T-cell (primary cell): Measurements from ENCODE around the gene SOX10. TPM values are rescaled to one million over a fixed set of nuclear protein-coding genes. Genes with fewer than 3 reads are reported as not detected.

ENCODE experiments used
- ATAC-seq, 4 experiments: fragments of 200-7000 bp in 3 of 4; fragments of 150-1000 bp in 1 of 4; cut with Tn5 transposase; replicated peaks in 1 of 4; 1 replicate in 3 of 4; 2 replicates in 1 of 4; pipeline ENCODE4 v1.10.0; 2021; ENCODE audit warnings: moderate library complexity in 3 of 4, mild to moderate bottlenecking in 2 of 4, moderate number of reproducible peaks in 1 of 4
- CTCF ChIA-PET, 2 donors: fragments of 300-600 bp; sonication (Branson Sonifier 250); formaldehyde crosslinking; loops; one replicate each; lab custom pipeline; 2022; ENCODE audit warnings: antibody characterized with exemption in 2 of 2; lab: Charles Lee
- POLR2A ChIA-PET, 2 donors: fragments of 300-600 bp; sonication (Branson Sonifier 250); formaldehyde crosslinking; loops; one replicate each; lab custom pipeline; 2022; ENCODE audit warnings: antibody characterized with exemption in 2 of 2; lab: Charles Lee
- DNase-seq, 35 experiments: peaks; one replicate each; pipeline versions ENCODE4 v3.0.0 to v3.0.0-alpha.2; 2013 to 2023
- H3K27ac ChIP-seq: one replicate; pipeline ENCODE4 v1.5.1; 2013; ENCODE audit warnings: low read length
- H3K27me3 ChIP-seq, 2 experiments: replicated peaks in 1 of 2; 1 replicate in 1 of 2; 2 replicates in 1 of 2; pipeline versions ENCODE4 v1.6.1 to v1.7.0; 2013; ENCODE audit warnings: low read length in 1 of 2, mixed read lengths in 1 of 2; ENCODE audit not compliant: control insufficient read depth in 2 of 2, insufficient read depth in 2 of 2; ENCODE audit errors: extremely low read depth in 1 of 2
- H3K36me3 ChIP-seq, 2 donors: 1 replicate in 1 of 2; 2 replicates in 1 of 2; pipeline versions ENCODE4 v1.6.1 to v1.7.0; 2013; ENCODE audit warnings: low read length in 1 of 2; ENCODE audit not compliant: control insufficient read depth in 2 of 2, insufficient read depth in 1 of 2; ENCODE audit errors: extremely low read depth in 1 of 2
- H3K4me1 ChIP-seq, 2 experiments: 1 replicate in 1 of 2; 2 replicates in 1 of 2; pipeline versions ENCODE4 v1.6.1 to v1.7.0; 2013; ENCODE audit warnings: low read length in 2 of 2, mixed read lengths in 1 of 2; ENCODE audit not compliant: insufficient read depth in 2 of 2, control insufficient read depth in 1 of 2; ENCODE audit errors: extremely low read depth in 1 of 2
- H3K4me3 ChIP-seq, 2 donors: 1 replicate in 1 of 2; 2 replicates in 1 of 2; pipeline versions ENCODE4 v1.5.1 to v1.7.0; 2013; ENCODE audit warnings: mild to moderate bottlenecking in 2 of 2, low read length in 1 of 2, moderate library complexity in 1 of 2; ENCODE audit not compliant: control insufficient read depth in 1 of 2; ENCODE audit errors: extremely low read depth in 1 of 2
- H3K9me3 ChIP-seq: 2 replicates; pipeline ENCODE4 v1.7.0; 2013
- H3K27ac Mint-ChIP-seq, 2 donors: one replicate each; pipeline ENCODE4 v1.8.0; 2020 to 2021; ENCODE audit warnings: mild to moderate bottlenecking in 2 of 2, mixed read lengths in 2 of 2
- H3K27me3 Mint-ChIP-seq, 2 donors: one replicate each; pipeline ENCODE4 v1.8.0; 2021 to 2022; ENCODE audit warnings: mixed read lengths in 2 of 2
- H3K36me3 Mint-ChIP-seq: one replicate; pipeline ENCODE4 v1.8.0; 2021; ENCODE audit warnings: mixed read lengths
- H3K4me1 Mint-ChIP-seq, 3 donors: one replicate each; pipeline ENCODE4 v1.8.0; 2020 to 2022; ENCODE audit warnings: mixed read lengths in 3 of 3, mild to moderate bottlenecking in 1 of 3
- H3K4me3 Mint-ChIP-seq, 3 donors: one replicate each; pipeline ENCODE4 v1.8.0; 2020 to 2022; ENCODE audit warnings: mild to moderate bottlenecking in 3 of 3, mixed read lengths in 3 of 3, moderate library complexity in 3 of 3
- H3K9me3 Mint-ChIP-seq, 3 donors: one replicate each; pipeline ENCODE4 v1.8.0; 2020 to 2022; ENCODE audit warnings: mixed read lengths in 3 of 3
- WGBS: methylation state at CpG from one replicate; pipeline ENCODE4 v1.1.5; 2013; ENCODE audit warnings: missing lambda C conversion rate; ENCODE audit not compliant: insufficient coverage; 5-methylcytosine and 5-hydroxymethylcytosine counted together
- total RNA-seq, 35 experiments: library from RNA in 6 of 35; stranded (reverse) in 6 of 35; fragments of 120-200 nt in 1 of 35; gene quantifications; one replicate each; pipeline versions ENCODE4 v1.2.1 to v1.2.4 and lab custom pipeline; 2013 to 2026

Gene SOX10
- total RNA-seq, 5 donors from 2014 or later (not counting 1 experiment from before 2014, with no cell fraction given) = not detected

- H3K9me3 Mint-ChIP-seq = no peaks in the 10 kb centered on the region
- H3K4me1 ChIP-seq = peaks cover 2 to 77% of the 10 kb centered on the region in 2 experiments
- H3K4me1 Mint-ChIP-seq = peaks cover 7 to 29% (median 23%) of the 10 kb centered on the region in 3 donors
- no peak overlapping the region for H3K4me3 ChIP-seq
- peak overlapping the region; percentile 52 for H3K27ac ChIP-seq
- H3K36me3 Mint-ChIP-seq = peaks cover 7% of the 10 kb centered on the region
- H3K36me3 ChIP-seq = no peaks in the 10 kb centered on the region
- ChIA-PET POLR2A (no interaction called here), CTCF (no interaction called here)
- DNase-seq (no peak), ATAC-seq (no peak)
- H3K9me3 ChIP-seq = no peaks in the 10 kb centered on the region
- no peak overlapping the region for H3K4me3 Mint-ChIP-seq
- no CpG with 5 or more reads among the region's 4 CpGs for WGBS
- H3K27me3 ChIP-seq = no peaks in the 10 kb centered on the region
- no peaks in the 10 kb centered on the region for H3K27me3 Mint-ChIP-seq
- H3K27ac Mint-ChIP-seq = peak overlapping the region; percentile 34 to 65
These were observed 11.1 kb upstream of the SOX10 start for GRCh38 chr22:37995460-37995859.

GRCh38 chr22:37994982-37995381 lies 10.6 kb upstream of the SOX10 start:
- Mint-ChIP-seq H3K27me3 (no peaks in the 10 kb centered on the region), H3K4me3 (no peak overlapping the region), H3K27ac (peak overlapping the region; percentile 34 to 65), H3K4me1 (peaks cover 7 to 29% (median 23%) of the 10 kb centered on the region in 3 donors), H3K36me3 (peaks cover 7% of the 10 kb centered on the region), H3K9me3 (no peaks in the 10 kb centered on the region)
- Histone ChIP-seq H3K4me3 (no peak overlapping the region), H3K36me3 (no peaks in the 10 kb centered on the region), H3K4me1 (peaks cover 2 to 73% of the 10 kb centered on the region in 2 experiments), H3K27me3 (no peaks in the 10 kb centered on the region), H3K9me3 (no peaks in the 10 kb centered on the region), H3K27ac (peak overlapping the region; percentile 52)
- ChIA-PET POLR2A (no interaction called here), CTCF (no interaction called here)
- DNase-seq (no peak), ATAC-seq (no peak)
- 89% methylated on average over 4 of the region's 6 CpGs for WGBS

- WGBS = 53% methylated on average over 3 of the region's 6 CpGs
- H3K36me3 ChIP-seq = no peaks in the 10 kb centered on the region
- H3K4me3 Mint-ChIP-seq = no peak overlapping the region
- ChIA-PET CTCF (no interaction called here), POLR2A (no interaction called here)
- H3K27me3 ChIP-seq = no peaks in the 10 kb centered on the region
- H3K9me3 Mint-ChIP-seq = no peaks in the 10 kb centered on the region
- peak overlapping the region; percentile 16 for H3K27ac ChIP-seq
- peak overlapping the region in 1 of 2 donors; percentile 66 for H3K27ac Mint-ChIP-seq
- peaks cover 2 to 64% of the 10 kb centered on the region in 2 experiments for H3K4me1 ChIP-seq
- H3K4me1 Mint-ChIP-seq = peaks cover 7 to 29% (median 23%) of the 10 kb centered on the region in 3 donors
- H3K36me3 Mint-ChIP-seq = peaks cover 7% of the 10 kb centered on the region
- H3K9me3 ChIP-seq = no peaks in the 10 kb centered on the region
- peak in 25 of 35 experiments; percentile 3 to 59 (median 21) for DNase-seq
- ATAC-seq = peak; percentile 43 to 79 (median 68)
- no peak overlapping the region for H3K4me3 ChIP-seq
- H3K27me3 Mint-ChIP-seq = no peaks in the 10 kb centered on the region
These were observed 9.7 kb upstream of the SOX10 start for GRCh38 chr22:37994049-37994448.

- ChIA-PET CTCF (interaction anchor here in 1 of 2 donors (0.7 kb wide), 1 partner anchor 96 kb away, joined by 3 read pairs; no protein-coding TSS in a partner anchor), POLR2A (no interaction called here)
- no peaks in the 10 kb centered on the region for H3K9me3 ChIP-seq
- H3K9me3 Mint-ChIP-seq = no peaks in the 10 kb centered on the region
- H3K27ac Mint-ChIP-seq = no peak overlapping the region
- peaks cover 3% of the 10 kb centered on the region for H3K36me3 Mint-ChIP-seq
- ATAC-seq (no peak), DNase-seq (no peak)
- no peaks in the 10 kb centered on the region for H3K27me3 Mint-ChIP-seq
- peaks cover 7 to 23% (median 16%) of the 10 kb centered on the region in 3 donors for H3K4me1 Mint-ChIP-seq
- no peaks in the 10 kb centered on the region for H3K27me3 ChIP-seq
- WGBS = 81% methylated on average over 5 of the region's 6 CpGs
- H3K36me3 ChIP-seq = no peaks in the 10 kb centered on the region
- peaks cover 2 to 44% of the 10 kb centered on the region in 2 experiments for H3K4me1 ChIP-seq
- H3K4me3 Mint-ChIP-seq = no peak overlapping the region
- no peak overlapping the region for H3K27ac ChIP-seq
- no peak overlapping the region for H3K4me3 ChIP-seq
These were observed 7.5 kb upstream of the SOX10 start for GRCh38 chr22:37991731-37992442.

- peaks cover 0 to 33% of the 10 kb centered on the region in 2 experiments for H3K4me1 ChIP-seq
- H3K27ac ChIP-seq = no peak overlapping the region
- no peak for DNase-seq
- Mint-ChIP-seq H3K36me3 (peaks cover 3% of the 10 kb centered on the region), H3K9me3 (no peaks in the 10 kb centered on the region), H3K4me3 (no peak overlapping the region), H3K27me3 (no peaks in the 10 kb centered on the region), H3K4me1 (peaks cover 2 to 17% (median 9%) of the 10 kb centered on the region in 3 donors), H3K27ac (no peak overlapping the region)
- no peak overlapping the region for H3K4me3 ChIP-seq
- ChIA-PET POLR2A (no interaction called here), CTCF (no interaction called here)
- ATAC-seq = no peak
- no peaks in the 10 kb centered on the region for H3K9me3 ChIP-seq
- WGBS = 80% methylated on average over 3 of the region's 7 CpGs
- H3K27me3 ChIP-seq = no peaks in the 10 kb centered on the region
- H3K36me3 ChIP-seq = no peaks in the 10 kb centered on the region
These were observed 6.5 kb upstream of the SOX10 start for GRCh38 chr22:37990862-37991261.

GRCh38 chr22:37990301-37990700 lies 5.9 kb upstream of the SOX10 start:
- no peak for DNase-seq
- H3K36me3 ChIP-seq = no peaks in the 10 kb centered on the region
- no peak overlapping the region for H3K4me3 ChIP-seq
- no peaks in the 10 kb centered on the region for H3K27me3 ChIP-seq
- CTCF ChIA-PET = no interaction called here
- no peak overlapping the region for H3K27ac ChIP-seq
- Mint-ChIP-seq H3K9me3 (no peaks in the 10 kb centered on the region), H3K36me3 (peaks cover 3% of the 10 kb centered on the region), H3K27ac (no peak overlapping the region), H3K27me3 (no peaks in the 10 kb centered on the region), H3K4me3 (no peak overlapping the region), H3K4me1 (peaks cover 2 to 12% (median 4%) of the 10 kb centered on the region in 3 donors)
- POLR2A ChIA-PET = no interaction called here
- WGBS = 86% methylated on average over 4 of the region's 5 CpGs
- no peak for ATAC-seq
- no peaks in the 10 kb centered on the region for H3K9me3 ChIP-seq
- peaks cover 0 to 28% of the 10 kb centered on the region in 2 experiments for H3K4me1 ChIP-seq
